HG03039 (cell line): ENCODE data around the gene HELZ.
"Not testable (repeated sequence)": the region's sequence is repeated elsewhere in the genome, so short reads cannot be mapped to it uniquely, and the experiment has no call there.

Experiments used
- ATAC-seq: cut with Tn5 transposase; IDR thresholded peaks from one replicate; pipeline ENCODE4 v1.9.1; 2021; ENCODE audit warnings: mild to moderate bottlenecking, moderate library complexity; ENCODE audit not compliant: unreplicated experiment

HELZ gene, protein sequence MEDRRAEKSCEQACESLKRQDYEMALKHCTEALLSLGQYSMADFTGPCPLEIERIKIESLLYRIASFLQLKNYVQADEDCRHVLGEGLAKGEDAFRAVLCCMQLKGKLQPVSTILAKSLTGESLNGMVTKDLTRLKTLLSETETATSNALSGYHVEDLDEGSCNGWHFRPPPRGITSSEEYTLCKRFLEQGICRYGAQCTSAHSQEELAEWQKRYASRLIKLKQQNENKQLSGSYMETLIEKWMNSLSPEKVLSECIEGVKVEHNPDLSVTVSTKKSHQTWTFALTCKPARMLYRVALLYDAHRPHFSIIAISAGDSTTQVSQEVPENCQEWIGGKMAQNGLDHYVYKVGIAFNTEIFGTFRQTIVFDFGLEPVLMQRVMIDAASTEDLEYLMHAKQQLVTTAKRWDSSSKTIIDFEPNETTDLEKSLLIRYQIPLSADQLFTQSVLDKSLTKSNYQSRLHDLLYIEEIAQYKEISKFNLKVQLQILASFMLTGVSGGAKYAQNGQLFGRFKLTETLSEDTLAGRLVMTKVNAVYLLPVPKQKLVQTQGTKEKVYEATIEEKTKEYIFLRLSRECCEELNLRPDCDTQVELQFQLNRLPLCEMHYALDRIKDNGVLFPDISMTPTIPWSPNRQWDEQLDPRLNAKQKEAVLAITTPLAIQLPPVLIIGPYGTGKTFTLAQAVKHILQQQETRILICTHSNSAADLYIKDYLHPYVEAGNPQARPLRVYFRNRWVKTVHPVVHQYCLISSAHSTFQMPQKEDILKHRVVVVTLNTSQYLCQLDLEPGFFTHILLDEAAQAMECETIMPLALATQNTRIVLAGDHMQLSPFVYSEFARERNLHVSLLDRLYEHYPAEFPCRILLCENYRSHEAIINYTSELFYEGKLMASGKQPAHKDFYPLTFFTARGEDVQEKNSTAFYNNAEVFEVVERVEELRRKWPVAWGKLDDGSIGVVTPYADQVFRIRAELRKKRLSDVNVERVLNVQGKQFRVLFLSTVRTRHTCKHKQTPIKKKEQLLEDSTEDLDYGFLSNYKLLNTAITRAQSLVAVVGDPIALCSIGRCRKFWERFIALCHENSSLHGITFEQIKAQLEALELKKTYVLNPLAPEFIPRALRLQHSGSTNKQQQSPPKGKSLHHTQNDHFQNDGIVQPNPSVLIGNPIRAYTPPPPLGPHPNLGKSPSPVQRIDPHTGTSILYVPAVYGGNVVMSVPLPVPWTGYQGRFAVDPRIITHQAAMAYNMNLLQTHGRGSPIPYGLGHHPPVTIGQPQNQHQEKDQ (N-terminal part only)

DNA sequence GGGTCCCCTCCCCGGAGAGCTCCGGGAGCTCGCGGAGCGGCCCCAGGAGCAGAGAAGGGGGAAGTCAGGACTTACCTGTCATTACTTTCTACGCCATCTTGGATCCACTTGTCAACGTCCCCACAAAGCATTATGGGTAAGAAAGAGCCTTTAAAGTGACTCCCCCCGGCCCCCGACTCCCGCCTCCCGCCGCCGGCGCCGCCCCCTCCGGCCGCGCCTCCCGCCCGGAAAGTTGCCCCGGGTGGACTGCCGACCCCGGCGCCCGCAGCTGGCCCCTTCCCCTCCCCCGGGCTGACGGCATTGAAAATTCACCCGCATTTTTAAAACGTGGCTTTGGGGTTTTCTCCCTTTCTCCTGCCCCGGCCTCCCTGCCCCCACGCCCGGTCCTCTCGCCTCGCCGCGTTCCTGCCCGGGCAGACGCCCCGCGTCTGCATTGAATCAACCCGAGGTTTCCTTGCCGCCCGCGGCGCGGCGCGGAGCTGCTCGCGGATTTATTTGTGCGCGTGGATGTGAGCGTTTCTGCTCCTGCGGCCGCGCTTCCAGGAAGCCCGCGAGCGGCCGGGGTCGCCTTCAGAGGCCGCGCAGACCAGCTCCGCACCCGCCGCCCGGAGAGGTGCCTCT is at the start of gene HELZ:
Gene HELZ, minus strand, starts transcription at position 124 of the 621 bp plus-strand sequence. CDS start 26,392 bp downstream, outside the sequence.
- ATAC-seq: peak; percentile 38

DNA sequence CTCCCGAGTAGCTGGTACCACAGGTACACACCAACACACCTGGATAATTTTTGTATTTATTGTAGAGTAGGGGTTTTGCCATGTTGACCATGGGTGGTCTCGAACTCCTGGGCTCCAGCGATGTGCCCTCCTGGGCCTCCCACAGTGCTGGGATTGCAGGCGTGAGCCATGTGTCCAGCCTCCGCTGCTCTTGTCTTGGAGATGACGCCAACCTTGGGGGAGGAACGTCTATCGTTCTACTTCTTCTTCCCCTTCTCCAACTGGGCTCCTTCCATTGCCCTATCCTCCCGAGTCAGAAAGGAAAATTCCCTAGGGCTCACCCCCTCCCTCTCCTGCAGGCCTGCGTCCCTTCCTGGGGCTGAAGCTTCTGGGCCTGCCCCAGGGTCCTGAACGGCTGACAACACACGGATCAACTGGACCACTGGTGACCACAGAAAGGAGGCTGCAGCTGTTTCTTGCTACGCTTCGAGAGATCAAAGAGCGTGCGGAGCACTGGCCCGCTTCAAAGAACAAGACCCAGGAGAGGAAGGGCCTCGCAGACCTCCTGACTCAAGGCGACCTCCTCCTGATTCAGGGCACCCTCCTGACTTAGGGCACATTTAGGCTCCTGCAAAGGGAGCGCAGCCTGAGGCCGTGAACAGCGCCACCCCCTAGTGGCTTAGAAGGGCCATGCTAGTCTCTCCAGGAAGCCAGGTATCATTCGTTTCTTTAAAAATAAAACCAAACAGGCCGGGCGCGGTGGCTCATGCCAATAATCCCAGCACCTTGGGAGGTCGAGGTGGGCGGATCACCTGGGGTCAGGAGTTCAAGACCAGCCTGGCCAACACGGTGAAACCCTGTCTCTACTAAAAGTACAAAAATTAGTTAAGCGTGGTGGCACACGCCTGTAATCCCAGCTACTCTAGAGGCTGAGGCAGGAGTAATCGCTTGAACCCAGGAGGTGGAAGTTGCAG is 48.5 kb upstream of the HELZ start:
- ATAC-seq: no peak

DNA sequence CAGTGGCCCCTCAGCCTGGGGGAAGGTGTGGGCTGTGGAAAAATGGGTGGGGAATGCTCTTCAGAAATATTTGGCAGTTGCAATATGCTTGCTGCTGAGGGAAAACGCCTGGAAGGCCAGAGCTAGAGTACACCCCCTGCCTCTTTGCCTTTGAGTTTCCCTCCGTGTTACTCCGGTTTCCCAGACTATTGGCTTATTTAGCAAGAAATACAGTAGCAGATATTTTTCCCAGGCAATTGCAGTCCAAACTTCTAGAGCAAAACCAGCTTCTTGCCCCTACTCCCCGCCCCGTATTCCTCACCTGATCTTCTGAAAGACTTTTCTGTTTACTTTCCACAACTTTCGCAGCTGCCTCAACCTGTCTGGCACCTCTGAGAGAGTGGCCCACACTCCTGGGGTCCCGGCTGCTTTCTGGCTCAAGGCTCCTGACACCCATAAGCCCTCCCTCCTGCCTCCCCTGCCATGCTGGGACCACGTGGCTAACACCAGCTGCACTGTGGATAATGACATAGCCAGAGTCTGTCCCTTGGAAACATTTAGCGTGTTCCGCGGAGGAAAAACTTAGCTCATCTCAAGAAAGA is 45.8 kb upstream of the HELZ start:
- no peak for ATAC-seq

DNA sequence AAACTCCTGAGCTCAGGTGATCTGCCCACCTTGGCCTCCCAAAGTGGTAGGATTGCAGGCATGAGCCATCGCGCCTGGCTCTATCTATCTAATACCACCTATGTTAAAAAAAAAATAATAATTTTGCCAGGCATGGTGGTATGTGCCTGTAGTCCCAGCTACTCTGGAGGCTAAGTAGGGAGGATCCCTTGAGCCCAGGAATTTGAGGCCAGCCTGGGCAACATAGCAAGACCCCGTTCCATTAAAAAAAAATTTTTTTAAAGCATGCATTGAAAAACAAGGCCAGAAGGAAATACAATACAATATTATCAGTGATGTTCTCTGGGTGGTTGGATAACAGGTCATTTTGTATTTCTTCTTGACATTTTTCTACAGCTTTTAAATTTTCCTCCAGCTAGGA is 45.2 kb upstream of the HELZ start:
- ATAC-seq: no peak

DNA sequence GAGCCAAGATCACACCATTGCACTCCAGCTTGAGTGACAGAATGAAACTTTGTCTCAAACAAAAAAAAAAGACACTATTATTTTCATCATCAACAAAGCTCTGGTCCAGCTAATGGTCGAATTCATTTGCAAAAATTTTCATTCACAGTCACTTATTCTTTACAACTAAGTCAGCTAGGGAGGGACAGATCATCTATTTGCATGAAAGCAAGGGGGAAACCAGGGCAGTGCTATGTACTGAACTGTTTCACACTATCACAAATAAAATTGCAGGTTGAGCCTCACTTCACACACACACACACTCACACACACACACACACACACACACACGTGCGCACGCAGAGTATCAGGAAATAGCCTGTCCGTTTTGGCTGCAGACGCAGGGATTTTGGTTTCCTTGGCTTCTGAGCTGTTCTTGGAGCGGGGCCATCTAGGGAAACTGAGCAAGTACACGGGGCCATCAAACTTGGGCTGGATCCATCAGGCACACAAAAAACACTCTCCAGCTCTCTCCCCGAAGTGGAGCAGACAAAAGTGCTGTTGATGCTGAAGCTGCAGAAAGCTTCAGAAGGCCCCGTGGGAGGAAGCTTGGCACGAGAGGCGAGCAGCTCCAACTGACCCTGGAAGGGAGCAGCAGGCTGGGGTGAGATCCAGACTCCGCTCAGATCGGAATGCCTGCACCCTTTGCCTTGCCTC is 44.3 kb upstream of the HELZ start:
- no peak for ATAC-seq

DNA sequence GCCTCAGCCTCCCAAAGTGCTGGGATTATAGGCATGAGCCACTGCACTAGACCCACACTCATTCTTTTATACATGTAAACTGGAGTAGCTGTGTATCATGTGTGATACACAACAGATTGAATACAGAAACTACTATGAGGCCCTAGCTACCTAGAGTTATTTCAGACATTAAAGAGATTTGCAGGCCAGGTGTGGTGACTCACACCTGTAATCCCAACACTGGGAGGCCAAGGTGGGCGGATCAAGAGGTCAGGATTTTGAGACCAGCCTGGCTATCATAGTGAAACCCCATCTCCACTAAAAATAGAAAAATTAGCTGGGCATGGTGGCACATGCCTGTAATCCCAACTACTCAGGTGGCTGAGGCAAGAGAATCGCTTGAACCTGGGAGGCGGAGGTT is 41.8 kb upstream of the HELZ start:
- ATAC-seq: not testable (repeated sequence)

DNA sequence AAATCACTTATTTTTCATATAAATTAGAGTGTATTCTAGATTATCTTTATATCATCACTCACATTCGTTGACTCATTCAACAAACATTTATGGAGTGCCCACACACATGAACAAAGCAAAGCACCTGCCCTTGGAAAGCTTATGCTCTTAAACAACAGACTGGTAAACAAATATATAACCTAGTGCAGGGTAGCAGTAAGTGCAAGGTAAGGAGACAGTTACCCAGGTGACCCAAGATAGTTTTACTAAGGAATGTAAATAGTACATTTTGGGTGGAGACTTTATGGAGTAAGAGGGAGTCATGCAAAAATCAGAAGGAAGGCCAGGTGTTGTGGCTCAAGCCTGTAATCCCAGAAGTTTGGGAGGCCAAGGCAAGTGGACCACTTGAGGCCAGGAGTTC is 40.4 kb upstream of the HELZ start:
- no peak for ATAC-seq

DNA sequence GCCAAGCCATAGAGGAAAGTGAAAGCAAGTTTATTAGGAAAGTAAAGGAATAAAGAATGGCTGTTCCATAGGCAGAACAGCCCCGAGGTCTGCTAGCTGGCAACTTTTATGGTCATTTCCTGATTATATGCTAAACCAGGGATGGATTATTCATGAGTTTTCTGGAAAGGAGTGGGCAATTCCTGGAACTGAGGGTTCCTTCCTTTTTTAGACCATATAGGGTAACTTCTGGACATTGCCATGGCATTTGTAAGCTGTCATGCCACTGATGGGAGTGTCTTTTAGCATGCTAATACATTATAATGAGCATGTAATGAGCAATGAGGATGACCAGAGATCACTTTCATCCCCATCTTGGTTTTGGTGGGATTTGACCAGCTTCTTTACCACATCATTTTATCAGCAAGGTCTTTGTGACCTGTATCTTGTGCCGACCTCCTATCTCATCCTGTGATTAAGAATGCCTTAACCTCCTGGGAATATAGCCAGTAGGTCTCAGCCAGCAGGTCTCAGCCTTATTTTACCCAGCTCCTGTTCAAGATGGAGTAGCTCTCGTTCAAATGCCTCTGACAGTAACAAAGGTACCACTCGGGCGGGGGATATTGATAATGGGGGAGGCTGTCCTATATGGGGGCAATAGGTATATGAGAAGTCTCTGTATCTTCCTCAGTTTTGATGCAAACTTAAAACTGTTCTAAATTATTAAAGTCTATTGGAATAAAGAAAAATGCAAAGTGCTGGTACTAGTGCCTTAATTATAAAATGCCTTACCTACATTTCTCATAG is 38.9 kb upstream of the HELZ start:
- no peak for ATAC-seq

DNA sequence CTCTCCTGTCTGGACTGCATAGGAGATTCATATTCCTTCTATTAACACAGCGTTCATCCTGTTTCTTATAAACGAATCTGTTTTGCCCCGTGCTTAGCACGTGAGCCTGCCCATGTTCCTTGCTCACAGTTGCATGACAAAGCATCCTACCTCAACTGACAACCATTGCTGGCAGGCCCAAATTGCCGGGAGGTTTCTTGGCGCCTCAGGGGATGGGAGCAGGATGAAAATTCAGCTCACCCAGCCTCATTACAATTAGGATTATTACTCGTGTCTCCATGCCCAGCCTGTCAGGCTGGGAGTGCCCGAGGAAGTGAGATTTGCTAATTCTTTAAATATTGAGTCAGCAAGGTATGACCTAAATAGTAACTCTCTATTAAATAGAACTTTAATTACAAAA is 36.7 kb upstream of the HELZ start:
- no peak for ATAC-seq

DNA sequence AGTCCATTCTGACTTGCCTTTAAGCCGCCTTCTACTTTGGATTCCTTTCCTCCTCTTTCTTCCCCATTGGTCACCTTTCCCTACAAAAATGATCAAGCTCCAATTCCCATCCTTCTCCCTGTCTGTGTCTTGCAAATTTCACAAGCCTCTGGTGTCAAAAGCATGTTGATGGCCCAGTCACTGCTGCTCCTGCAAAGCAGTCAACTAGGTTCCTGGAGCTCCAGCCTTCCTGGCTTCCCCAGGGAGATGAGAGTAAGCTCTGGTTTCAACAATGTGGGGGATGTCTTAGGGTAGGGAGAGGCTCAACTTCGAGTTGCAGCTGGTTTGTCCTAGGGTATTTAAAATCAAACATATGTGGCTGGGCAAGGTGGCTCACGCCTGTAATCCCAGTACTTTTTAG is 36.1 kb upstream of the HELZ start:
- ATAC-seq: no peak

DNA sequence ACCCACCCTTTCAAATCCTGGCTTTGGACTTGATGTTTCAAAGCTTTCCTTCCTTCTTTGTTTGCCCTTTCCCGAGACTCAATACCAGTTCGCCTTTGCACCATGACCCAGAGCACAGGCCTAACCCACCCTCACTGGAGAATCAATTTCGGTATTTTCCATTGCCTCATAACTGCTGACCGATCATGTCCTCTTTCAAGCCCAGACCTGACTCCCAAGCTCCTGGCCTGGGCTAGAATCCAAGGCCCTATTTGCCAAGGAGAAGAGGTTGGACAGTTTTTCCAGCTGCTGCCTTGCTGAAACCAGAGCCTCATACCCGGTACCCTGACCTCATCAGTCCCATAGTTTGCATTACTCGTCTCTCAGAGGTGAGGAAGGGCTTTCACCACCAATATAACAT is 35.3 kb upstream of the HELZ start:
- ATAC-seq: no peak

DNA sequence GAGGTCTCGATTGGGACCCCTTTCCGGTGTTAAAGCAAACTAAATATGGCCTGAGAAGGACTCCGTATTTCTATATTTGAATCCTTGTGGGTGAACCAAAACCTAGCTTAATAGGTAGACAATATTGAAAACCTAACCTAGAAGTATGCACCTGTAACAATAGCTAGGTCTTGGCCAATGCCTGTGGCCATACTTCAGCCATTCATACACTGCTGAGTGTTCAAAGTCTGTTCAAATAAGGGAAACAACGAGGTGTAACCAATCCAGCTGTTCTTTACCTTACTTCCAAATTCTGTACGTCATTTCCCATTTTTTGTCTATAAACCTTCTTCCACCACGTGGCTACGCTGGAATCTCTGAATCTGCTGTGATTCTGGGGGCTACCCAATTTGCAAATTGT is 34.1 kb upstream of the HELZ start:
- ATAC-seq: no peak

DNA sequence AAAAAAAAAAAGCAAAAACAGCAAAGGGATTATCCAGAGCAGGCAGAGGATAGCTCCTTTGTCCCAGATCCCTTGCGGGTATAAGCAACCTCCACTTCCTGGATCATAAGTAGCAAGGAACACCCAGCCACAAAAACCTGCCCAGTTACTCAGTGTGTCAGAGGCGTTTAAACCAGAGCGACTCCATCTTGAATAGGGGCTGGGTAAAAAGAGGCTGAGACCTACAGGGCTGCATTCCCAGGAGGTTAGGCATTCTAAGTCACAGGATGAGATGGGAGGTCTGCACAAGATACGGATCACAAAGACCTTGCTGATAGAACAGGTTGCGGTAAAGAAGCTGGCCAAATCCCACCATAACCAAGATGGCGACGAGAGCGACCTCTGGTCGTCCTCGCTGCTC is 33.4 kb upstream of the HELZ start:
- no peak for ATAC-seq

DNA sequence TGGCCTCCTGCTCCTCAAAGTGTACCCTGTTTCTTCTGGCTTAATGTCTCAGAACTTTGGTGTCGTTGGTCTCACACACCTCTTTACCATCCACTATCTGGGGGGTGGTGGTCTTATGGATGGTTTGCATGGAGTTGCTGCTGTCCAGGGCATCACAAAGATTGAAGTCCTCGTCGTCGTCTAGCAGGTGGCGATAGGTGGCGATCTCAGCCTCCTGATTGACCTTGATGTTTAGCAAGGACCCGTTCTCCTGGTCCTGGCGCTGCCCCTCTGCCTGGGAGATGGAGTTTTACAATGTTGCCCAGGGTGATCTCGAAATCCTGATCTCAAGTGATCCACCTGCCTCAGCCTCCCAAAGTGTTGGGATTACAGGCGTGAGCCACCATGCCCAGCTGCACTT is 31.1 kb upstream of the HELZ start:
- no peak for ATAC-seq

DNA sequence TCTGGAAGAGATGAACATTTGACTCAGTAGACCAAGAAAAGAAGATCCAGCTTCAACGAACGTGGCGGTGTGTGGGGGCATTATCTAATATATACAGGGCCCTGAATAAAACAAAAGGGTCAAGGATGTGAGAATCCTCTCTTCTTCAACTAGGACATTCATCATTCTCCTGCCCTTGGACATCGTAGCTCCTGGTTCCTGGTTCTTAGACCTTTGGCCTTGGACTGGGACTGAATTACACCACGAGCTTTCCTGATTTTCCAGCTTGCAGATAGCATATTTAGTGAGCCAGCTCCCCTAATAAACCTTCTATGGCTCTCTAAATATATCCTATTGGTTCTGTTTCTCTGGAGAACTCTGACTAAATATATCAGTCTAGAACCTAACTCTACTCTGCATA is 29.5 kb upstream of the HELZ start:
- no peak for ATAC-seq

DNA sequence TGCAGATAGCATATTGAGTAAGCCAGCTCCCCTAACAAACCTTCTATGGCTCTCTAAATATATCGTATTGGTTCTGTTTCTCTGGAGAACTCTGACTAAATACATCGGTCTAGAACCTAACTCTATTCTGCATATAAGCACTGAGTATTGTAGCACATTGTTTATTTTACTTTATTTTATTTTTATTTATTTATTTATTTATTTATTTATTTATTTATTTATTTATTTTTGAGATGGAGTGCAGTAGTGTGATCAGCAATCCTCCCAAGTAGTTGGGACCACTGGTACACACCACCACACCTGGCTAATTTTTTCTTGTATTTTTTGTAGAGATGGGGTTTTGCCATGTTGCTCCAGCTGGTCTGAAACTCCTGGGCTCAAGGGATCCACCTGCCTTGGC is 28.9 kb upstream of the HELZ start:
- ATAC-seq: no peak

DNA sequence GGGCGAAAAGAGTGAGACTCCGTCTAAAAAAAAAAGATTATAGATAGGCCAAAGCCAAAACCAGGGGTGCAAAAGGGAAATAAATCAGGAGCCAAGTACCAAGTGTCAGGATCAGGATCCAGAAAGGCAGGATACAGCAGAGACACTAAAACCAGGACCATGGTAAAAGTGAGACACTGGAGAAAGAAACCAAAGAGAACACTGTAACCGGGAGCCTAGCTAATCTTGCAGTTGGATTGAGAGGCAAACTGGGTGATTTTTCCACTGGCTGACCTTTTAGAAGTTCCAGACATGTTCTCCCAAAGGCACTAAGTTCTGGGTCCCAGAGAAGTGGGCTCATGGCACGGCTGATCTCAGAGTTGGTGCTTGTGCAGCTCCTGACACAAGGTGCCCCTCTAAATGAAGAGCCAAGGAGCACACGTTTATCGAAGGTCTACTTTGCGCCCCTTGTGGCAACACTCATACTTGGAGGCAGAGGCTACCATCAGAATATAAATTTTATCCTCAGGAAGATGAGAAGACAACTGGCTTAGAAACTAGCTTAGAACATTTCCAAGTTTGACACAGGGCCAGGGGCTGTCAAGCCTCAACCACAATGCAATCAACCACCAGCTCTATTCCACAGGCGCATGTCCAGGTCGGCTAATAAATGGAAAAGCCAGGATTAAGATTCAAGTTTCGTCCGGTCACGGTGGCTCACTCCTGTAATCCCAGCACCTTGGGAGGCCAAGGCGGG is 27.5 kb upstream of the HELZ start:
- no peak for ATAC-seq
